ENCODE data around the gene GTF3C2.

The GTF3C2 gene, protein sequence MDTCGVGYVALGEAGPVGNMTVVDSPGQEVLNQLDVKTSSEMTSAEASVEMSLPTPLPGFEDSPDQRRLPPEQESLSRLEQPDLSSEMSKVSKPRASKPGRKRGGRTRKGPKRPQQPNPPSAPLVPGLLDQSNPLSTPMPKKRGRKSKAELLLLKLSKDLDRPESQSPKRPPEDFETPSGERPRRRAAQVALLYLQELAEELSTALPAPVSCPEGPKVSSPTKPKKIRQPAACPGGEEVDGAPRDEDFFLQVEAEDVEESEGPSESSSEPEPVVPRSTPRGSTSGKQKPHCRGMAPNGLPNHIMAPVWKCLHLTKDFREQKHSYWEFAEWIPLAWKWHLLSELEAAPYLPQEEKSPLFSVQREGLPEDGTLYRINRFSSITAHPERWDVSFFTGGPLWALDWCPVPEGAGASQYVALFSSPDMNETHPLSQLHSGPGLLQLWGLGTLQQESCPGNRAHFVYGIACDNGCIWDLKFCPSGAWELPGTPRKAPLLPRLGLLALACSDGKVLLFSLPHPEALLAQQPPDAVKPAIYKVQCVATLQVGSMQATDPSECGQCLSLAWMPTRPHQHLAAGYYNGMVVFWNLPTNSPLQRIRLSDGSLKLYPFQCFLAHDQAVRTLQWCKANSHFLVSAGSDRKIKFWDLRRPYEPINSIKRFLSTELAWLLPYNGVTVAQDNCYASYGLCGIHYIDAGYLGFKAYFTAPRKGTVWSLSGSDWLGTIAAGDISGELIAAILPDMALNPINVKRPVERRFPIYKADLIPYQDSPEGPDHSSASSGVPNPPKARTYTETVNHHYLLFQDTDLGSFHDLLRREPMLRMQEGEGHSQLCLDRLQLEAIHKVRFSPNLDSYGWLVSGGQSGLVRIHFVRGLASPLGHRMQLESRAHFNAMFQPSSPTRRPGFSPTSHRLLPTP

DNA sequence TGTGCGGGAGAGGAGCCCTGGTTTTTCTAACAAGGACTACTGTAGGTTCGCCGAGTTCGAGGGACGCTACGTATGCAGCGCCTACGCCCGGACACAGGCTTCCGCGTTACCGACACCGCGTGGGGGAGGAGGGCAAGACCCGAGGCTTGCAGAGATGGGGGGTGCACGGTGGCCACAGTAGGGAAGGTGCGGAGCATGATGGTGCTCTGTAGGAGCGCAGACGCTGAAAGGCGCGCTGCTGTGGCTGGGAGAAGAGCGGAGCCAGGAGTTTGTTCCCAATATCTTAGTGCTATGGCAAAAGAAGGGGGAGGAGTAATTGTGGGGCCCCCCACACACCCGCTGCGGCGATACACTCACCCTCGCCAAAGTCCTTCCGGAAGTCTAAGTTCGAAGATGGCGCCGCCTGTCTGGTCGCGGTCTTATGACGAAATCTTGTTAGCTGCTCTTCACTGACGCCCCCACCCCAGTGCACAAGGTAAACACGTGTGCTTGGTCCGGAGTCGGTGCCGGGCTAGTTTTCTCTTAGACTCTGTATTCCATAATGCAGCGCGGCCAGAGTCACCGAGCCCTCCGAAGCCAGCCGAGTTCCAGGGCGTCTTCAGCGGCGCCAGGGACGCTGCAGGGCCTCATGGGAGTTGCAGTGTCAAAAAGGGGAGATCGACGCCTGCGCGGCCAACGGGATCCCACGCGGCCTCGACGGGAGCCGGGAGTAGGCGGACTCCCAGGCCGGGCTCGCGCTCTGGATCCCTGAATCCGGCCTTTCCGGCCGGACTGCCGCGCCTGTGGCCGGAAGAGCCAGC lies at the start of gene GTF3C2:
Gene GTF3C2 (minus strand): TSS at position 383 of the 800 bp plus-strand sequence. CDS start 13,210 bp downstream, outside the sequence.
- DNase-seq, result peak; percentile 91

DNA sequence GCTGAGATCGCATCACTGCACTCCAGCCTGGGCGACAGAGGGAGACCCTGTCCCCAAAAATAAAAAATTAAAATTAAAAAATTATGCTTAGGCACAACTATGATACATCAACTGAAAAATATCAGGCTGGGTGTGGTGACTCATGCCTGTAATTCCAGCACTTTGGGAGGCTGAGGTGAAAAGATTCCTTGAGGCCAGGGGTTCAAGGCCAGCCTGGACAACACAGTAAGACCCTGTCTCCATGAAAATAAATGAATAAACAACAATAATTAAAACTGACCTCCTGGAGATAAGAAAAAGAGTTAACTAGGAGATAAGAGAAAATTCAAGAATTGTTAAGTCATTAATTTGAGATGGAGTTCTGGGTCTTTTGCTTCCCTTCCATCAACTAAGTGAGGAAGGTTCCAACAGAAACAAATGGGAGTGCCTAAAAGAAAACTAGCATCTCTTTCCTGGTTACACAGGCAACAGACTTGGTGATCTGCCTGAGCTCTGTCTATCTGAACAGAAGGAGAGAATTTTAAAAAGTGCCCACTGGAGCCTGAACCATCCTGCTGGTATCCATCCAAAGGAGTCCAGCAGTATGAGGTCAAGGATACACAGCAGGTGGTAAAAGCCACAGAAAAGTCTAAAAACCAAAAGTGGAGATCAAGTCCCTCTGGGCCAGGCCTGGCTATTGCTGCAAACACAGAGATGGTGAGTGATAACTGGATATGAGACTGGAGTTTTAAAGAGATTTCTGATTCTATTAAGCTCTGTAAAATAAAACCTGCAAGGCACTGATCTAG lies 44.0 kb upstream of the GTF3C2 start:
- no peak for DNase-seq

DNA sequence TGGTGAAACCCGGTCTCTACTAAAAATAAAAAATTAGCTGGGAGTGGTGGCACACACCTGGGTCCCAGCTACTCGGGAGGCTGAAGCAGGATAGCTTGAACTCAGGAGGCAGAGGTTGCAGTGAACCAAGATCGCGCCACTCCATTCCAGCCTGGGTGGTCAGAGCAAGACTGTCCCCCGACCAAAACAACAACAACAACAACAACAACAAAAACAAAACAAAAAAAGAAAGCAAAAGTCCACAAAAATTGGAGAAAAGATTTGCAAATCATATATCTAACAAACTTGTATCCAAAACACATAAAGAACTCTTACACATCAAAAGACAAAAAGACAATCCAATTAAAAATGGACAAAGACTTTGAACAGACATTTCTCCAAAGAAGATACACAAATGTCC lies 42.4 kb upstream of the GTF3C2 start:
- no peak for DNase-seq

DNA sequence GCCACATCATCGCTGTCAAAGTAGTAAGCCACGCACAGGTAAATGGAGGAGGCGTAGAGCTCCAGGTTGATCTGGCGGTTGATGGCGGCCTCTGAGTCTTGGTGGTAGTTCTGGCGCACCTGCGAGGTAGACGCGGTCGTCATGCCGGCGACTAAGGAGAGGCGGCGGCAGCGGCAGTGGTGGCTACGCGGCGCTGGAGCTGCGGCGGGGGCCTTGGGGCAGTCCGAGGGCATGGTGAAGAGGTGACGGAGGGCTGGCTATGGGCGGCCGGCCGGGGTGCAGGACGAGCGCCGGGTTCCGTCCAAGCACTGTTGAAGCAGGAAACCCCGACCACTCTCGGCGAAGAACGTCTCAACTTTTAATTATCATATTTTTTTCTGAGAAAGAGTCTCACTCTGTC lies 36.7 kb upstream of the GTF3C2 start:
- DNase-seq, result no peak

DNA sequence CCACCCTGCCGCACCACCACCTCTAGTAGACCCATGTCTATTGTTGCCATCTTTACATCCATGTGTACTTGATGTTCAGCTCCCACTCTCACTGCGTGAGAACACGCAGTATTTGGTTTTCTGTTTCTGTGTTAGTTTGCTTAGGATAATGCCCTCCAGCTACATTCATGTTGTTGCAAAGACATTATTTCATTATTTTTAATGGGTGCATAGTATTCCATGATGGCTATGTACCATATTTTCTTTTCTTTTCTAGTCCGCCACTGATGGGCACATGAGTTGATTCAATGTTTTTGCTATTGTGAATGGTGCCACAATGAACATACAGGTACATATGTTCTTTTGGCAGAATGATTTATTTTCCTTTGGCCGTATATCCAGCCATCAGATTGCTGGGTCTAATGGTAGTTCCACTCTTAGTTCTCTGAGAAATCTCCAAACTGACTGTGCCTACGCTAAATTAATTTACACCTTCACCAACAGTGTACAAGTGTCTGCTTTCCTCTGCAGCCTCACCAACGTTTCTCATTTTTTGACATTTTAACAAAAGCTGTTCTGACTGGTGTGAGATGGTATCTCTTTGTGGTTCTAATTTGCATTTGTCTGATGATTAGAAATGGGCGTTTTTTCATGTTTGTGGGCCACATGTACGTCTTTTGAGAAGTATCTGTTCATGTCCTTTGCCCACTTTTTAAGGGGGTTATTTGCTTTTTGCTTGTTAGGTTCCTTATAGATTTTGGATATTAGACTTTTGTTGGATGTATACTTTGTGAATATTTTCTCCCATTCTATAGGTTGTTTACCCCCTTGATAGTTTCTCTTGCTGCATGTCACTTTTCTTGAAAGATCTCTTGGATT lies 34.5 kb upstream of the GTF3C2 start:
- no peak for DNase-seq

DNA sequence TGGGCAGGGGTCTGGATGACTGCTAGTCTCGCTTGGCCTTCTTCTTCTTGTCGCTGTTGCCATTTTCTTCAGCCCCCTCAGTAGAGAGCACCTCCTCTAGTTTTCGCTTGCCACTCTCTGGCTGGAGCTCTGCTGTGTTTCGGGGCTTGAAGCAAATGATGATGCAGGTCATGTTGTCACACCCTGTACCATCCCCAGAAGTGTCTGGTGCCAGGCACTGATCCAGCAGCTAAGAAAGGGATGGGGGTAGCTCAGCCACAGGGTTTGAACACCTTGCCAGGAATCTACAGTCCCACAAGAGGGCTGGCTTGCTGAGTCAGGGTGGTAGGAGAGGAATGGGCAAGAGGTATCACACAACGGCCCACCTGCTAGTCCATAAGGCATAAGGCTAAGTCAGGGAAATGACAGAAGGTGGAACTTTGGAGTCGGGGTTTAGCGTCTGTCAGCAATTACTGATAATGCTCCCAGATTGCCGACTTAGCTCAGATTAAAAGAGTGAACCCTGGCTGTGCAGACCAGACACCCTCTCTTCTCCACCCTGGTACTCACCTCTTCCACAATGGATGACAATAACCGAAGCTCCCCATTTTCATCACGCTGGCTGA lies 25.1 kb upstream of the GTF3C2 start:
- DNase-seq, result no peak

DNA sequence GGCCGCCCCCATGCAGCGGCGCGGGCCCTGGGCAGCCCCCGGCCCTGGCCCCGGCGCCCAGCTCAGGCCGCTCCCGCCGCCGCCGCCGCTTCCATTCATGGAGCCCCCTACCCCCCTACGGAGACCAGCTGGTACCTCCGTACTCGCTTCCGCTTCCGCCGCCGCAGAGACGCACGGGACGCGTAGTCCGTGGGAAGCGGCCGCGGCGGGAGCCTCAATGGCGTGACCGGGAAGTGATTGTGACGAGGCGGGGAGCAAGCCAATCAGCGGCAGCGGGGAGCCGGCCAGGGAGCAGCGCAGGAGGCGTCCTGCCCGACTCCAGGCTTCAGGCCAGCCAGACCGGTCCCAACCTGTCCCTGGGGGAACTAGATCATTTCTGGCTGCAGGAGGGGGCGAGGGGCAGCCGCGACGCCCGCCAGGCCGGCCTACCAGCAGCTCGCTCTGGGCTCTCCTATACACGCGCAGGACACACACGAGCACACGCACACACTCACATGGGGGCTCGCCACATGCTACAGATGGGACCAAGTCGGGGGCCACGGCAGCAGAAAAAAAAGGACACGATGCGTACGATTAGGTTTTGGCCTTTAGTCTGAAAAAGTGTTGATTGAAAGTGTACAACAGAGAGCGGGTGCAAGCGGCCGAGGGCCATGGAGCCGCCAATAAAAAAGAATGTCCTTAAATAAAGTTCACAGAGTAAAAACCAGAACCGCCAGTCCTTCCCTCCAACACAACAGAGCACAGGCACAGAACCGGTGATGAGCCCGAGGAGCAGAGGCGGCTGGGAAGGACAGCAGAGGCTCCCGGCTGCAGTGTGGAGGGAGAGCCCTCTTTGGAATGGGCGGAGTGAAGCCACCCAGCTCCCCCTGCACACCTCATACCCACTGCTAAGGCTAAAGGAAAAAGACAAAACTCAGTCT lies 24.3 kb upstream of the GTF3C2 start, which contains the start of gene ZNF513:
Gene ZNF513 (minus strand): TSS at position 109 of the 920 bp plus-strand sequence. CDS start 208 bp downstream, outside the sequence.
- peak; percentile 90 for DNase-seq

DNA sequence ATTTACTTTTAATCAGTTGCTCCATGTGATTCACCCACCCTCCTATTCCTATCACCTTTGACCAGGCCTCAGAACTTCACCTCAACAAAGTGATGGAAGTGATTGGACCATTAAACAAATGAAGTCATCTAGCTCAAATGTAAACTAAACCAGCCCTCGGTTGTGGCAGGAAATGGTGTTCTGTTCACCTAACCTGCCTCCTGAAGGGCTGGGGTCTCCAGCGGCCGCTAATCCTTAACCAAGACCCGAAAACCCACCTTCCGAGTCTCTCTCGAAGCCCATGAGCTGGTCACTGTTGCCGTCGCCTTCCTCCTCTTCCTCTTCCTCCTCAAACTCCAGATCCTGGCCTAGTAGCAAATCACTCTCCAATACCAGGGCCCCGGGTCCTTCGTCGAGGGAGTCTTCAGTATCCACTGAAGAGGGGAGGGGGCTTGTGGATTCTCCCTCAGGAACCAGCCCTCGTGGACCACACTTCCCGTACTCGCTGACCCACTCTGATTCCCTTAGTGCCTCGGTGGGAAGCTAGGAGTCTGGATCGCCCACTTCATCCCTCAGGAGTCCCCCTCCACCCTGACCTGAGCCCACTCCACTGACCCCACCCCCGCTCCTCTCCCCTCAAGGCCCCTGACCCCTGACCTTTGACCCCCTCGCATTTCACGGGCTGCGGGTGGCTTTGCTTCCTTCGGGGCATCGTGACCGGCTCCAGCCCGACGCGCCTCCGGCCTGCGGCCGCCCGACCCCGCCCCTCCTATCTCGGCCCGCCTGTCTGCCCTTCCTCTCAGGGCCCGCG lies 23.5 kb upstream of the GTF3C2 start:
- no peak for DNase-seq

DNA sequence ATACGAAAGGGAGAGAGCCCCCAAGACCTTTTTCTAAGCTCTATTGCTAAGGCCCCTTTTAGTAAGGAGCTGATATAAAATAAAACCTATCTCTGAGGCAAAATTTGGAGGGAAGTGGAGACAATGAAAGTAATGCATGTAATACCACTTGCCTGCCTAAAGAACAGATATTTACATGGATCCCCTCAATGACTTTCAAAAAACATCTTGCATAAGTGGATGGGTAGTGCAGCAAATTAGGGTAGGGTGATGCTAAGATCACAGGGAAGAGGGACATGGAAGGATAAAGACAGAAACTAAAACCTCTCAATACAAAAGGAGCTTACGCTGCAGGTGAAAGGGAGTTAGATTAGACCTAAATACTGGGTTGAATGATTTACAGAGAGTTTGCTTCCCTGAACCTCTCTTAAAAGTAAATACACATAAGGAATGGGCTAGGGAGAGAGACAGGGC lies 22.8 kb upstream of the GTF3C2 start:
- DNase-seq, result no peak

DNA sequence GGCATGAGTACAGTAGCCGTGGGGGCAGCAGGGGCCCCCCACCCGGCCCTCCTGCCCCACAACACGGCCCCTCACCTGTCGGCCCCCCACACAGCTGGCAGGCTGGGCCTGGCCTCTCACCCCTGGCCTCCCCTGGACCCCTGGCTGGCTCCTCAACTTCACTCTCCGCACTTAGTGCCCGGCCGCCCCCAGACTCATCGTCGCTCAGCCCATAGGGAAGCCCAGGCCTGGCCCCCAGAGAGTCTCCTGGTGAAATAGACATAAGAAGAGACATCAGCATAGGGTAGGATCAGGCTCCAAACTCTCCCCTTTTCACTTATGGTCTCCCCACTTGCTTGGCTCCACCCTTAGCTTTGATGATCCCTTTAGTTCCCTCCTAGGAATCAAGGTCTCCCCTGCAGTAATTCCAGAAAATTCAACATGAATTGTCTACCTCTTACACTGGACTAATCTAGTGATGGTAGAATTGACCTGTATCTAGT lies 22.3 kb upstream of the GTF3C2 start:
- DNase-seq, result no peak

DNA sequence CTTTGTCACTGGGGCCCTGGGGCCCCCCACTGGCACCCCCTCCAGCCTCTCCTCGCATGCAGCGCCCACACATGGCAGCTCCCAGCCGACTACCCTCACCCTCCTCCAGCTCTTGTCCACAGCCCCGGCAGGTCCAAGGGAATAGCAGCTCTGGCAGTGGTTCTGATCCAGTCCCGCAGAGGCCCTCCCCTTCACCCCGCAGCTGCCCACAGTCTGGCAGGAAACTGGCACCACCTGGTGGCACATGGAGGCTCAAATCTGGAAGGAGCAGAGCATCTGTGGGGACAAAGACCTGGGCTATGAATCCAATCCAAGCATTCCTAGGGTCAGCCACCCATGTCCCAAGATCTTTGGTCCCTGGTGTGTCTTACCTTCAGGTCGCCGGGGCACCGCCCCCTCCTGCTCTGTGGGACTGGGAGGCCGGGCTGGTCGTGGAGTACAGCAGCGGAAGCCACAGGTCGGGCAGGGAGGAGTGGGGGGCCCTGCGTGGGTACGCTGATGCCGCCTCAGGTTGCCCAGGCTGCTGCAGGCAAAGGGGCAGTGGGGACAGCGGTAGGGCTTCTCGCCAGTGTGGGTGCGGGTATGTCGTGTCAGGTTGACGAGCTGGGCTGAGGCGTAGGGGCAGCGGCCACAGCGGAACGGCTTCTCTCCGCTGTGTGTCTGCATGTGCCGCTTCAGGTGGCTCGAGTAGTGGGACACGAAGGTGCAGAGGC lies 21.7 kb upstream of the GTF3C2 start:
- no peak for DNase-seq

DNA sequence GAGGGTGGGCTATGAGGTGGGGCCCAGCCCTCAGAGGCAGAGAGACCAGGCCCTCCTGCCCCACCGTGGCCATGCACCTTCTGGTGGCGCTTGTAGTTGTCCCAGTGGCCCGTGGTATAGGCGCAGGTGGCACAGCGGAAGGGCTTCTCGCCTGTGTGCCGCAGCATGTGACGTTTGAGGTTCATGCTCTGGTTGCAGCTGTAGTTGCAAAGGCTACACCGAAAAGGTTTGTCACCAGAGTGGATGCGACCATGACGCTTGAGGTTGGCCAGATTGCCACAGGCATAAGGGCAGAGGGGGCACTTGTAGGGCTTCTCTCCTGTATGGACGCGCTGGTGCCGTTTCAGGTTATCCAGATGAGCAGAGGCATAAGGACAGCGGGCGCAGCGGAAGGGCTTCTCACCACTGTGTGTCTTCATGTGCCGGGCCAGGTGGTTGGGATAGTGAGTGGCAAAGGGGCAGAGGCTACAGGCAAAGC lies 21.1 kb upstream of the GTF3C2 start:
- no peak for DNase-seq

DNA sequence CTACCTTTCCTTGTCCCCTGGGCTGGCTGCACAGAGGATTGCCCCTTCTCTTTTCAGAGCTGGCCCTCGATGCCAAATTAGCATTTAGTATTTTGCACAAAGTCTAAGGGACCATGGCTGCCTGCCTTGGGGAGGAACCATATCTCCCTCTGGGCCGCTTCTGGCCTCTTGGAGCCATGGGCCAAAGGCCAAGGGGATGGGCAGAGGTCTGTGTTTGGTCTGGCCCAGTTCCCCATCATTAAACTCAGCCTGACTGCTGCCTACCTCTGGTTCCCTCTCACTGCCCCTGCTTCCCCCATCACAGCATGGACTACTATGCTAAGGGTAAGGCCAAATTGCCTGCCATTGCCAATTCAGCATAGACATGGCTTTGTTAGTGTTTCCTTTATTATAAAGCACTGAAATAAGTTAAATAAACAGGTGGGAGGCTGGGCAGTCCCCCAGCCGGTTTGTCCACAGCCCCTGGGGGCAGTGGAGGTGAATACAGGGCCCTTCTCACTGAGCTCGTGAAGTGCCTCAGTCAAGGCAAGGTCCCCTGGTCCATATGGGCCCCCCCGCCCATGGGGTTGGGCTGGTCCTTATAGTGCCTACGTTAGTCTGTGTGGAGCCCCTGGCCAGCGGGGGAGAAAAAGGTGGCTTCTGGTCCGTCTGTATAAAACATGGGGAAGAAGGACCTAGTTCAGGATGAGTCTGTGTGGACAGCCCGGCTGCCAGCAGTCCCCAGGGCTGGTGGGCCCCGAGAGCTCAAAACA lies 20.5 kb upstream of the GTF3C2 start:
- DNase-seq, result no peak

DNA sequence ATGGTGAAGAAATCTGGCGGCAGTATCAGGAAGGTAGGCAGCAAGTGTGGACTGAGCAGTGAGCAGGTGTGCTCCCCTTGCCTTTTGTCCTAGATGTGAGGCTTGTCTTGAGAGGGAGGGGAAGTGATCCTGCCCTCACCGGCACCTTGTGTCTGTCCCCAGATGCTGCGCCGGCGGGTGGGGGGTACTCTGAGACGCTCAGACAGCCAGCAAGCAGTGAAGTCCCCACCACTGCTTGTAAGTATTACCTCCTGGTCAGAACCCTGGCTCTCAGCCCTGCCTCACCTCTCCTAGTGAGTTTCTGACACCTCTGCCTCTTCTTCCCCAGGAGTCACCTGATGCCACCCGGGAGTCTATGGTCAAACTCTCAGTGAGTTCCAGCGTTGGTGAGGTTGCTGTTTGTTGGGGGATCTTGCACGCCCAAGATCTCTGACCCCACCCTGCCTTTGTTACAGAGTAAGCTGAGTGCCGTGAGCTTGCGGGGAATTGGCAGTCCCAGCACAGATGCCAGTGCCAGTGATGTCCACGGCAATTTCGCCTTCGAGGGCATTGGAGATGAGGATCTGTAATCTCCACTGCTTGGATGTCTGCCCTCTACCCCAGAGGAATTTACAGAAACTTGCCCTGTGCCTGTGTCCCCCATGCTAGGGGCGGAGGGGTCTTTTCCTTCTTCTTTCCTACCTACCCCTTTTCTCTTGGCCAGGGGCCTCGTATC lies 19.7 kb upstream of the GTF3C2 start:
- DNase-seq, result no peak

DNA sequence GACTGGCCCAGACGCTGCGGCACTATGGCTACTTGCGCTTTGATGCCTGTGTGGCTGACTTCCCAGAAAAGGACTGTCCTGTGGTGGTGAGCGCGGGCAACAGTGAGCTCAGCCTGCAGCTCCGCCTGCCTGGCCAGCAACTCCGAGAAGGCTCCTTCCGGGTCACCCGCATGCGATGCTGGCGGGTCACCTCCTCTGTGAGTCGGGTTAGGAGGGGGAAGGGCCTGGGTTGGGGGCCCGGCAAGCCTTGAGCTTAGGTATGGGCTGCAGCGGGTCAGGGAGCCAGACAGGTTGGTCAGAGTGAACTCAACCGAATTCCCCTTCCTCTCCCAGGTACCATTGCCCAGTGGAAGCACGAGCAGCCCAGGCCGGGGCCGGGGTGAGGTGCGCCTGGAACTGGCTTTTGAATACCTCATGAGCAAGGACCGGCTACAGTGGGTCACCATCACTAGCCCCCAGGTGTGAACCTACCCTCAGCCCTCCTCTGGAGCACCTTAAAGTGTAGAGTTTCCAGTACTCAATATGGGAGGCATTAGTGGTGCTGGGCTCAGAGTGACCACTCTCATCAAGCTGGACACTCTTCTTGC lies 19.0 kb upstream of the GTF3C2 start:
- DNase-seq, result no peak

DNA sequence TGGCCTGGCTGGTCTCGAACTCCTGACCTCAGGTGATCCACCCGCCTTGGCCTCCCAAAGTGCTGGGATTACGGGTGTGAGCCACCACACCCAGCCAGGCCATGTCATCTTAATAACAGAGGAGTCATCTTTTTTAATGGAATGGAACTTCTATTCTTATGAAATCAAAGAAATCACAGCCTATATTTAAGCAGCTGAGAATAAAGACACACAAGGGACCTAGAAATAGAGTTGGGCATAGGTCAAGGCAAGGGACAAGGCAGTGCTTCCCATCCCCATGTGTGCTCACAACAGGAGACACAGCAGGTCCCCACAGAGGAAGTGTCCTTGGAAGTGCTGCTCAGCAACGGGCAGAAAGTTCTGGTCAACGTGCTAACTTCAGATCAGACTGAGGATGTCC lies 17.0 kb upstream of the GTF3C2 start:
- no peak for DNase-seq
